GM12878 (cell line): ENCODE measurements around the gene PRR5L. TPM values are rescaled to one million over a fixed set of nuclear protein-coding genes. Genes with fewer than 3 reads are reported as not detected.
A peak's percentile ranks its signal among the peaks of the same experiment; 100 is the strongest.

Source experiments
- ATAC-seq: fragments of 200-7000 bp; cut with Tn5 transposase; 3 replicates; pipeline ENCODE4 v1.9.1; 2020; ENCODE audit warnings: mild to moderate bottlenecking, moderate library complexity
- BruUV-seq: library from RNA; stranded (reverse); fragments of 400-500 nt; replicated peaks from 2 replicates; lab custom pipeline; 2021; lab: Mats Ljungman, UMichigan
- CTCF ChIA-PET: fragments of 300-600 bp; sonication (Branson Sonifier 250); formaldehyde crosslinking; extraction: SDS; loops from one replicate; lab custom pipeline; 2021; ENCODE audit warnings: inconsistent platforms; lab: Yijun Ruan, JAX
- POLR2A ChIA-PET: fragments of 350-600 bp; formaldehyde crosslinking; extraction: SDS; loops from one replicate; lab custom pipeline; 2021; ENCODE audit warnings: inconsistent platforms; lab: Charles Lee
- RAD21 ChIA-PET: fragments of 300-600 bp; sonication (Branson Sonifier 250); formaldehyde crosslinking; loops from one replicate; lab custom pipeline; 2023; ENCODE audit warnings: antibody characterized with exemption; ENCODE audit not compliant: unreplicated experiment; lab: Charles Lee
- SMC1A ChIA-PET: fragments of 300-600 bp; sonication (Branson Sonifier 250); formaldehyde crosslinking; loops from one replicate; lab custom pipeline; 2023; ENCODE audit not compliant: unreplicated experiment, uncharacterized antibody; lab: Charles Lee
- DNase-seq: peaks from one replicate; pipeline ENCODE4 v3.0.0-alpha.2; 2011; ENCODE audit warnings: low read depth, low spot score
- FAIRE-seq: peaks from 3 replicates; lab custom pipeline; 2011; peaks lifted over from hg19 to GRCh38; lab: Jason Lieb, UNC
- H2AFZ ChIP-seq: 2 replicates; pipeline ENCODE4 v1.6.0; 2011; ENCODE audit warnings: low read depth, low read length, control low read depth; ENCODE audit not compliant: control insufficient read depth
- H3K27ac ChIP-seq: 2 replicates; pipeline ENCODE4 v1.5.1; 2011; ENCODE audit warnings: control low read depth; ENCODE audit not compliant: control insufficient read depth, insufficient read depth
- H3K27me3 ChIP-seq, 2 experiments: replicated peaks in 1 of 2; 2 replicates each; pipeline versions ENCODE4 v1.6.0 to v1.6.1; 2011; ENCODE audit warnings: low read length in 1 of 2; ENCODE audit not compliant: control insufficient read depth in 2 of 2, insufficient read depth in 2 of 2
- H3K36me3 ChIP-seq, 2 experiments: 2 replicates each; pipeline ENCODE4 v1.5.1; 2011; ENCODE audit warnings: low read length in 1 of 2; ENCODE audit not compliant: control insufficient read depth in 2 of 2, insufficient read depth in 2 of 2
- H3K4me1 ChIP-seq: 2 replicates; pipeline ENCODE4 v1.6.1; 2011; ENCODE audit warnings: mild to moderate bottlenecking, low read length, moderate library complexity, mixed read lengths; ENCODE audit not compliant: control insufficient read depth, insufficient read depth
- H3K4me2 ChIP-seq: 2 replicates; pipeline ENCODE4 v1.6.0; 2011; ENCODE audit warnings: control low read depth; ENCODE audit not compliant: control insufficient read depth, insufficient read depth
- H3K4me3 ChIP-seq: fragments of 200-600 bp; sonication (generic); 2 replicates; pipeline ENCODE4 v1.5.1; 2016
- H3K79me2 ChIP-seq: 2 replicates; pipeline ENCODE4 v1.6.0; 2011; ENCODE audit warnings: low read length; ENCODE audit not compliant: control insufficient read depth, insufficient read depth
- H3K9ac ChIP-seq: 2 replicates; pipeline ENCODE4 v1.8.0; 2011; ENCODE audit warnings: low read length, control low read depth, mixed read lengths; ENCODE audit not compliant: control insufficient read depth, insufficient read depth
- H3K9me3 ChIP-seq: replicated peaks from 3 replicates; pipeline ENCODE4 v1.5.1; 2011; ENCODE audit warnings: mild to moderate bottlenecking, low read length; ENCODE audit not compliant: control insufficient read depth, insufficient read depth
- H4K20me1 ChIP-seq: 2 replicates; pipeline ENCODE4 v1.6.0; 2011; ENCODE audit not compliant: control insufficient read depth, insufficient read depth
- ATF2 ChIP-seq: IDR thresholded peaks from 2 replicates; pipeline ENCODE4 v1.6.1; 2012; ENCODE audit warnings: low read length, inconsistent platforms
- ATF7 ChIP-seq: fragments of 450-650 bp; IDR thresholded peaks from 2 replicates; pipeline ENCODE4 v1.6.1; 2016; ENCODE audit warnings: low read depth, mild to moderate bottlenecking
- CHD4 ChIP-seq: fragments of 200-600 bp; sonication (generic); IDR thresholded peaks from 2 replicates; pipeline ENCODE4 v1.6.1; 2016; ENCODE audit warnings: mild to moderate bottlenecking
- E4F1 ChIP-seq: fragments of 450-650 bp; IDR thresholded peaks from 2 replicates; pipeline ENCODE4 v1.6.1; 2018; ENCODE audit warnings: borderline replicate concordance, mild to moderate bottlenecking; ENCODE audit not compliant: partially characterized antibody
- EED ChIP-seq: sonication (generic); IDR thresholded peaks from 2 replicates; pipeline ENCODE4 v1.6.1; 2016; ENCODE audit warnings: antibody characterized with exemption, low read depth
- HDGF ChIP-seq: fragments of 450-650 bp; IDR thresholded peaks from 2 replicates; pipeline ENCODE4 v1.6.1; 2016; ENCODE audit warnings: antibody characterized with exemption
- IKZF1 ChIP-seq: fragments of 450-650 bp; conservative IDR thresholded peaks from 2 replicates; pipeline ENCODE4 v1.6.1; 2017; ENCODE audit warnings: antibody characterized with exemption, mild to moderate bottlenecking
- IKZF2 ChIP-seq, 2 experiments: fragments of 450-650 bp; IDR thresholded peaks; 2 replicates each; pipeline ENCODE4 v1.6.1; 2017; ENCODE audit warnings: mild to moderate bottlenecking in 2 of 2, moderate library complexity in 2 of 2
- JUNB ChIP-seq: IDR thresholded peaks from 2 replicates; pipeline ENCODE4 v1.6.1; 2016; ENCODE audit warnings: antibody characterized with exemption, mild to moderate bottlenecking
- MEF2A ChIP-seq: IDR thresholded peaks from 2 replicates; pipeline ENCODE4 v1.6.1; 2011; ENCODE audit warnings: low read depth, mild to moderate bottlenecking, low read length, moderate library complexity; ENCODE audit not compliant: insufficient read depth
- NFIC ChIP-seq: IDR thresholded peaks from 2 replicates; pipeline ENCODE4 v1.6.1; 2012; ENCODE audit warnings: low read depth, mild to moderate bottlenecking, inconsistent platforms, low read length, moderate library complexity
- NR2F1 ChIP-seq: fragments of 450-650 bp; conservative IDR thresholded peaks from 2 replicates; pipeline ENCODE4 v1.6.1; 2017; ENCODE audit warnings: mild to moderate bottlenecking
- RUNX3 ChIP-seq: IDR thresholded peaks from 2 replicates; pipeline ENCODE4 v1.6.1; 2012; ENCODE audit warnings: low read length, inconsistent platforms
- SPI1 ChIP-seq: IDR thresholded peaks from 2 replicates; pipeline ENCODE4 v1.6.1; 2011; ENCODE audit warnings: low read depth, mild to moderate bottlenecking, low read length, moderate library complexity, borderline replicate concordance; ENCODE audit not compliant: insufficient read depth
- ZZZ3 ChIP-seq: IDR thresholded peaks from 2 replicates; pipeline ENCODE4 v1.6.1; 2011; ENCODE audit warnings: low read depth; ENCODE audit not compliant: control insufficient read depth, insufficient read length
- WGBS: methylation state at CpG from one replicate; pipeline ENCODE4 v1.1.6; 2016; ENCODE audit warnings: low lambda C conversion rate; ENCODE audit not compliant: insufficient replicate concordance, insufficient coverage; ENCODE audit errors: missing lambda C conversion rate; 5-methylcytosine and 5-hydroxymethylcytosine counted together
- in situ Hi-C: fragments of 300-500 bp; cut with MboI; formaldehyde crosslinking; loops from 9 replicates; pipeline ENCODE4 v1.14.3; 2018; ENCODE audit warnings: mixed read lengths
- intact Hi-C: fragments of 100-400 bp; cut with micrococcal nuclease; formaldehyde crosslinking; loops from one replicate; pipeline ENCODE4 v1.14.2; 2022; ENCODE audit not compliant: unreplicated experiment
- polyA plus RNA-seq, 11 experiments: library from polyadenylated mRNA; depleted of rRNA in 4 of 11; unstranded in 6 of 11; stranded (reverse) in 5 of 11; fragments of >200 nt; fragmentation: Nextera tagmentation in 4 of 11; fragmentation: Illumina TruSeq in 1 of 11; extraction: Ambion mirVana in 4 of 11; extraction: Trizol in 1 of 11; gene quantifications; 1 replicate in 1 of 11; 2 replicates in 10 of 11; pipeline versions ENCODE4 v1.2.1 to v1.2.3, GENCODE V29; 2011 to 2016; ENCODE audit warnings: inconsistent platforms in 2 of 11, missing spikeins in 2 of 11, low read depth in 1 of 11
- total RNA-seq, 4 experiments: library from RNA; depleted of rRNA in 3 of 4; stranded (reverse); fragments of >200 nt in 3 of 4; fragmentation: Illumina TruSeq in 1 of 4; extraction: Trizol in 1 of 4; gene quantifications; 2 replicates each; pipeline versions ENCODE4 v1.2.1 to v1.2.3, GENCODE V29; 2013 to 2021

The PRR5L gene
- total and polyA plus RNA-seq, 10 of the 15 experiments (the other 5 are each of a cell fraction or from before 2014, with no cell fraction given) = 0.11 to 4.2 (median 0.67) TPM; not detected in 1

- TF ChIP-seq SPI1 = peak; percentile 87
- TF ChIP-seq IKZF2 (IDR thresholded peaks at IDR 0.05) = peak in 1 of 2 experiments; percentile 10; a peak in 1 of 4 replicates
- TF ChIP-seq RUNX3 = peak; percentile 30; the same call in 1 of the 2 replicates
- no peak for TF ChIP-seq CHD4
- peak; percentile 59; the same call in 1 of the 2 replicates for TF ChIP-seq JUNB
- TF ChIP-seq ATF2 = peak; percentile 86
- TF ChIP-seq NFIC = peak; percentile 36; the same call in 1 of the 2 replicates
- no peak for TF ChIP-seq ZZZ3
- no peak for TF ChIP-seq E4F1
- TF ChIP-seq HDGF = 0 out of 2 replicates have a peak, but pooled peaks have one; percentile 37
- TF ChIP-seq NR2F1 = no peak
- peak; percentile 45; the same call in 1 of the 2 replicates for TF ChIP-seq EED
- peak; percentile 73 for TF ChIP-seq MEF2A
- 0 out of 2 replicates have a peak, but pooled peaks have one; percentile 21 for TF ChIP-seq IKZF1
- TF ChIP-seq ATF7 = peak; percentile 95
- TF ChIP-seq, all 136 proteins: peak for 11
- 0% methylated on average over 1 of the region's 1 CpG for WGBS
- no peak for DNase-seq
- Histone ChIP-seq H2AFZ (no peak overlapping the region), H3K4me3 (no peak overlapping the region), H3K9ac (no peak overlapping the region), H3K79me2 (no peaks in the 10 kb centered on the region), H3K4me1 (no peaks in the 10 kb centered on the region; the same call in 1 of the 2 replicates), H3K9me3 (no peaks in the 10 kb centered on the region), H4K20me1 (no peaks in the 10 kb centered on the region), H3K36me3 (peaks cover 2 to 13% of the 10 kb centered on the region in 2 experiments; a peak in 3 of 4 replicates), H3K27me3 (no peaks in the 10 kb centered on the region), H3K27ac (0 out of 2 replicates have a peak overlapping the region, but pooled peaks have one; percentile 18), H3K4me2 (peak overlapping the region; percentile 1; the same call in 1 of the 2 replicates)
- POLR2A ChIA-PET = no interaction called here
- ATAC-seq = peak; percentile 98
- FAIRE-seq = no peak
- no TSS peak for BruUV-seq
- RAD21 ChIA-PET = interaction anchor here (0.6 to 2.8 kb wide), 5 partner anchors 8 to 208 kb away, joined by 3 to 15 read pairs (median 3); no protein-coding TSS in a partner anchor
- intact Hi-C loops = no loop called here
- in situ Hi-C loops = no loop called here
- SMC1A ChIA-PET = interaction anchor here (0.8 to 4.0 kb wide), 6 partner anchors 8 to 211 kb away, joined by 3 to 23 read pairs (median 6); partner anchors contain the start of genes COMMD9 and TRAF6
- CTCF ChIA-PET = interaction anchor here (1.2 to 5.1 kb wide), 6 partner anchors 9 to 208 kb away, joined by 3 to 59 read pairs (median 10); partner anchors contain the start of gene TRAF6
These were observed 204.2 kb downstream of the PRR5L start for GRCh38 chr11:36500315-36500721.
